Body of pancreas (tissue), 4 donors: ENCODE results near the gene DMRTC2.

ENCODE experiments used
- CTCF ChIP-seq, 7 experiments: fragments of 450-650 bp in 4 of 7; fragments of 200-600 bp in 3 of 7; sonication (generic) in 3 of 7; IDR thresholded peaks; one replicate each; pipeline ENCODE4 v1.5.1; 2016 to 2019; ENCODE audit warnings: antibody characterized with exemption in 7 of 7
- POLR2A ChIP-seq, 3 donors: fragments of 450-650 bp; IDR thresholded peaks; one replicate each; pipeline ENCODE4 v1.6.1; 2016; ENCODE audit warnings: antibody characterized with exemption in 3 of 3, mild to moderate bottlenecking in 2 of 3

- TF ChIP-seq CTCF (IDR thresholded peaks at IDR 0.05) (no peak), POLR2A (IDR thresholded peaks at IDR 0.05) (no peak)
These were observed 43.8 kb upstream of the DMRTC2 start for GRCh38 chr19:41801031-41801430.
